ENCODE results near the gene DOP1B. TPM values are rescaled to one million over a fixed set of nuclear protein-coding genes. Genes with fewer than 3 reads are reported as not detected.

The DOP1B gene
- total RNA-seq, 6 donors from 2014 or later, result 13.7 to 78.6 (median 23.0) TPM

DNA sequence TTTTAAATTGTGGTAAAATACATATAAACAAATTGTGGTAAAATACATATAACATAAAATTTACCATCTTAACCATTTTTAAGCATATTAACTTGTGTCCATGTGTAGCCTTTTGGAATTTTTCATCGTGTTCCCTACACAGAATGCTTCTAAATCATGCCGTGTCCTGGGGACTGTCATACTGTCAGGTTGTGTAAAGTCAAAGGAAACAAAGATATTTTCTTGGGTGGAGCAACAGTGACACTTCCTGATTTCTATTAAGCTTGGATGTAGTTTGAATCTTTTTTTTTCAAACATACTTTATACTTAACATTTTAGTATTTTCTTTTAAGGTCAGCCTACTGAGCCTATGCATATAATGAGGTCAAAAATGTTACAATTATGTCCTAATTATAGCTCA lies 32.3 kb downstream of the DOP1B start:
- peaks cover 11 to 20% (median 14%) of the 10 kb centered on the region in 4 donors for H3K4me1 ChIP-seq
- WGBS, 2 donors, result 31 to 32% methylated on average over 2 of the region's 2 CpGs

DNA sequence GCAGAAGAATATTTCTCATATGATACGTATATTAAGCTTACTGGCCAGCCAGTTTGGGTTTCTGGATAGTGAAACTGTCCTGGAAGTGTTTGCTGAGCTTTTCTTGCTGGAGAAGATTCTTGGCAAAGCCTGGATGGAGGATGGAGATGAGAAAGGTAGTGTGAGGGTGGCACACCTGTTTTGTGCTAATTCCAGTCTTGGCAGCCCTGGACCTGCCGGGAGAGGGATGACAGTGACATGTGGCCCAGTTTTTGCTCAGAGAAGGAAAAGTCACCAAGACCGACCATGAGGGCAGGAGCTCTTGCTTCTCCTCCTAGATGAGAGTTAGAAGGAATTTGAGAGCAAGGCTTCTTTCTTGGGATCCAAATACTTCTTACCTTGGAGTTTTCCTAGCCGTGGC lies 34.1 kb downstream of the DOP1B start:
- H3K4me3 ChIP-seq, result no peak overlapping the region
- TF ChIP-seq POLR2AphosphoS5 (IDR thresholded peaks at IDR 0.05), result no peak
- TF ChIP-seq, protein P1, sequence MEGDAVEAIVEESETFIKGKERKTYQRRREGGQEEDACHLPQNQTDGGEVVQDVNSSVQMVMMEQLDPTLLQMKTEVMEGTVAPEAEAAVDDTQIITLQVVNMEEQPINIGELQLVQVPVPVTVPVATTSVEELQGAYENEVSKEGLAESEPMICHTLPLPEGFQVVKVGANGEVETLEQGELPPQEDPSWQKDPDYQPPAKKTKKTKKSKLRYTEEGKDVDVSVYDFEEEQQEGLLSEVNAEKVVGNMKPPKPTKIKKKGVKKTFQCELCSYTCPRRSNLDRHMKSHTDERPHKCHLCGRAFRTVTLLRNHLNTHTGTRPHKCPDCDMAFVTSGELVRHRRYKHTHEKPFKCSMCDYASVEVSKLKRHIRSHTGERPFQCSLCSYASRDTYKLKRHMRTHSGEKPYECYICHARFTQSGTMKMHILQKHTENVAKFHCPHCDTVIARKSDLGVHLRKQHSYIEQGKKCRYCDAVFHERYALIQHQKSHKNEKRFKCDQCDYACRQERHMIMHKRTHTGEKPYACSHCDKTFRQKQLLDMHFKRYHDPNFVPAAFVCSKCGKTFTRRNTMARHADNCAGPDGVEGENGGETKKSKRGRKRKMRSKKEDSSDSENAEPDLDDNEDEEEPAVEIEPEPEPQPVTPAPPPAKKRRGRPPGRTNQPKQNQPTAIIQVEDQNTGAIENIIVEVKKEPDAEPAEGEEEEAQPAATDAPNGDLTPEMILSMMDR (IDR thresholded peaks at IDR 0.05), result no peak
- no peak for TF ChIP-seq POLR2A (IDR thresholded peaks at IDR 0.05)
- no peak for TF ChIP-seq EP300 (IDR thresholded peaks at IDR 0.05)
- no peak overlapping the region for H3K27ac ChIP-seq
- no peaks in the 10 kb centered on the region for H3K36me3 ChIP-seq
- H3K9me3 ChIP-seq, result no peaks in the 10 kb centered on the region
- DNase-seq, result no peak
- ATAC-seq (ENCODE audit: low FRiP score in 2 of 2), result no peak
- WGBS, 2 donors, result 91 to 95% methylated on average over 4 of the region's 4 CpGs
- H3K4me1 ChIP-seq, result peaks cover 11 to 22% (median 17%) of the 10 kb centered on the region in 4 donors
- H3K27me3 ChIP-seq, result no peaks in the 10 kb centered on the region

More for the DNA sequence above, 32.3 kb downstream of the DOP1B start:
- TF ChIP-seq EP300 (IDR thresholded peaks at IDR 0.05) (no peak), POLR2A (IDR thresholded peaks at IDR 0.05) (no peak), POLR2AphosphoS5 (IDR thresholded peaks at IDR 0.05) (no peak)
- TF ChIP-seq, protein P1 (IDR thresholded peaks at IDR 0.05), result no peak
- DNase-seq (no peak), ATAC-seq (ENCODE audit: low FRiP score in 2 of 2) (no peak)
- Histone ChIP-seq H3K9me3 (no peaks in the 10 kb centered on the region), H3K4me3 (no peak overlapping the region), H3K36me3 (no peaks in the 10 kb centered on the region), H3K27ac (no peak overlapping the region), H3K27me3 (no peaks in the 10 kb centered on the region)

DNA sequence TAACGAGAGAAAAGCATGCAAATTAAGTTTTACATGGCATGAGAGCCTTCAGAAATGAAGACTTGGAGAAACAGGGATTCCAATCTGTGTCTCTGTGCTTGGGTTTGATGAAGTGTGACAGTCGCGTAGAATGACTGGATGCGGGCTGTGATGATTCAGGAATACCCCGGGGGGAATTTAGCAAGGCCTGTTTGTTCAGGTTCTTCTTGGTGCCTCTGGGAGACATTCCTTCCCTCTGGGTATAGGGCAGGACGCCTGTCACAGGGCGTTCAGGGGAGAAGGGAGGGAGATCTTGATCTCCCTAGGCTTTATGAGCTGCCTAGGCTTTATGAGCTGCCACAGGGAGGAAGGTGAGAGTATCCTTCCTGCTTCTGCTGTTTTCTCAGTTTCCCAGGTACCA lies 36.6 kb downstream of the DOP1B start:
- WGBS, 2 donors, result 90 to 95% methylated on average over 7 of the region's 7 CpGs
- no peak for ATAC-seq (ENCODE audit: low FRiP score in 2 of 2)
- H3K4me3 ChIP-seq, result no peak overlapping the region

DNA sequence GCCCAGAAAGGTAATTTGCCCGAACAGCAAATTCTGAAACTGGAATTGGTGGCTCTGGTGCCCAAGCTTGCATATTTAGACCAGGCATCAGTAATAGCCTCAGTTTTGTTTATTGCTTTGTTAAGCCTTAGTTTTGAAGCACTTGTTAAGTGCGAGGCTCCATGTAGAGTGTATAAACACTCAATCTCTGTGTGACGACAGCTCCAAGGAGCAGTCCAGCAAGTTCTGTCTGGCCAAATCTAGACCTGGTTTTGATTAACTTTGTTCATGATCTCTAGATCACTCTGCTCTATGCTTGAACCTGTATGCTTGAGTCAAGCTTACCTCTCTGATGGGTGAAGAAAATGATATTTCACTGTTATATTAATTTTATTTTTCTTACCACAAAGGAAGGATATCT lies 37.4 kb downstream of the DOP1B start:
- ATAC-seq (ENCODE audit: low FRiP score in 2 of 2), result peak in 1 of 2 donors; percentile 78
- H3K36me3 ChIP-seq, result peaks cover 0 to under 1% (median 0%) of the 10 kb centered on the region in 4 donors
- no peaks in the 10 kb centered on the region for H3K27me3 ChIP-seq
- H3K9me3 ChIP-seq, result no peaks in the 10 kb centered on the region
- WGBS, 2 donors, result 73 to 84% methylated on average over 3 of the region's 3 CpGs
- no peak for TF ChIP-seq EP300 (IDR thresholded peaks at IDR 0.05)
- TF ChIP-seq POLR2AphosphoS5 (IDR thresholded peaks at IDR 0.05), result no peak
- TF ChIP-seq, protein P1 (IDR thresholded peaks at IDR 0.05), result no peak
- no peak for TF ChIP-seq POLR2A (IDR thresholded peaks at IDR 0.05)
- H3K4me1 ChIP-seq, result peaks cover 1 to 8% (median 5%) of the 10 kb centered on the region in 4 donors
- H3K27ac ChIP-seq, result no peak overlapping the region
- peak in 1 of 2 donors; percentile 59 for DNase-seq
- H3K4me3 ChIP-seq, result no peak overlapping the region

More for the DNA sequence above, 36.6 kb downstream of the DOP1B start:
- no peak for DNase-seq
- H3K9me3 ChIP-seq, result no peaks in the 10 kb centered on the region
- H3K4me1 ChIP-seq, result peaks cover 10 to 16% (median 14%) of the 10 kb centered on the region in 4 donors
- H3K36me3 ChIP-seq, result no peaks in the 10 kb centered on the region
- no peaks in the 10 kb centered on the region for H3K27me3 ChIP-seq
- no peak overlapping the region for H3K27ac ChIP-seq
- TF ChIP-seq, protein P1 (IDR thresholded peaks at IDR 0.05), result no peak
- TF ChIP-seq POLR2A (IDR thresholded peaks at IDR 0.05) (no peak), EP300 (IDR thresholded peaks at IDR 0.05) (no peak), POLR2AphosphoS5 (IDR thresholded peaks at IDR 0.05) (no peak)

DNA sequence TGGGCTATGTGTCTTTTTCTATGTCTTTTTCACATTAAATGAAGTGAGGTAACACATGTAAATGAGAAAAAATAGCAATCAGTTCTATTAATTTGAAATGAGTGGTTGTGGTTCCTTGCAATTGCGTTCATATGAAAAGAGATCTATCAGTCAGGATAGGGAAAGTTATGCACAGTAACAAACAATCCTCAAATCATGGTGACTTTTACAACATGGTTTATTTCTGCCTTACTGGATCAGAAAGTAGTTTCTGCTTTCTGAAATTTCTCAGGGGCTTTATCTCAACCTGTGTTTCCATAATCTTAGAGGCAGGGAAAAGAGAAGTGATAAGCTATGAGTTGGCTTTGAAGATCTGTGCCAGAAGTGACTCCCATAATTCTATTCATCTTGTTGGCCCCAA lies 39.0 kb downstream of the DOP1B start:
- 98 to 100% methylated on average over 1 of the region's 1 CpG for WGBS, 2 donors
- Histone ChIP-seq H3K27ac (no peak overlapping the region), H3K4me3 (no peak overlapping the region), H3K9me3 (no peaks in the 10 kb centered on the region), H3K4me1 (peaks cover 0 to 7% (median 2%) of the 10 kb centered on the region in 4 donors), H3K36me3 (peaks cover 0 to 5% (median 0%) of the 10 kb centered on the region in 4 donors), H3K27me3 (no peaks in the 10 kb centered on the region)
- no peak for TF ChIP-seq POLR2A (IDR thresholded peaks at IDR 0.05)
- DNase-seq, result no peak
- no peak for ATAC-seq (ENCODE audit: low FRiP score in 2 of 2)
